Fibroblast of skin of left quadriceps (primary cell): ENCODE data around the gene C2orf74.
A peak's percentile ranks its signal among the peaks of the same experiment; 100 is the strongest.
"Not testable (repeated sequence)": the region's sequence is repeated elsewhere in the genome, so short reads cannot be mapped to it uniquely, and the experiment has no call there.

Experiments used
- DNase-seq, 2 experiments: peaks; one replicate each; pipeline ENCODE4 v3.0.0-alpha.2; 2013; ENCODE audit warnings: low read depth in 2 of 2

The C2orf74 gene

GRCh38 chr2:61161888-61162287 is at the start of gene C2orf74:
Gene C2orf74 (plus strand): TSS chr2:61162188. CDS start chr2:61162515, 327 bp downstream.
- no peak for DNase-seq

GRCh38 chr2:61114147-61114546 is 47.8 kb upstream of the C2orf74 start:
- DNase-seq, result no peak

DNA sequence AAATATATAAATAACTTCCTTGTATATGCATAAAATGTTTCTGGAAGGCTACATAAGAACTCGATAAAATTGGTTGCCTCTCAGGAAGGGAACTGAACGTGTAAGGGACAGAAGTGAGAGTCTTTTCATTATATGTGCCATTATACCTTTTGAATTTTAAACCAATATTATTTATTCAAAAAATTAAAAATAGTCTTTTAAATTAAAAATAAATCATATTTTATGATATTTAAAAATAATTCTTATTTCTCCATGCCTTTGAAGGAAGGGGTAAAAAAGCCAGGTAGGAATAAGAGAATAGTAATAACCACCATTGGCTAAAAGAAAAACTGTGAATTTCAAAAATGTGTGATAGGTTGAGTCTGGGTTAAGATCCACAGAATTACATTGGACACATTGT is 45.7 kb upstream of the C2orf74 start:
- DNase-seq, result no peak

DNA sequence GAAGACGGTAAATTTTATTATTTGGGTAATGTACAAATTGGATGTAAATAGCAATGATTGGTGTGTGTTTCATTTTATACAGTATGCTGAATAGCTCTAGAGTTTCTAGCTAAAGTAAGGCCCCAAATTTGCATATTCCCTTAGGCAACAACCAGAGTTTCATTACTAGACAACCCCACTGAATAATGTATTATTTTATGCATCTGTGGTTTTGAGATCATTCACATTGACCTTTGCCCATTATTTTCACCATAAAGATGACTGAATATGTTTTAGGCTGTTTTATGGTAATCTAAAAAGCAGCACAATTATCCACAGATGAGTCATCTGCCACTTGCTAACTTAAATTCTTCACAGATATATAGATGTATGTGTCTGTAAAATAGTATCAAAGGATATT is 44.5 kb upstream of the C2orf74 start:
- peak; percentile 27 to 32 for DNase-seq

DNA sequence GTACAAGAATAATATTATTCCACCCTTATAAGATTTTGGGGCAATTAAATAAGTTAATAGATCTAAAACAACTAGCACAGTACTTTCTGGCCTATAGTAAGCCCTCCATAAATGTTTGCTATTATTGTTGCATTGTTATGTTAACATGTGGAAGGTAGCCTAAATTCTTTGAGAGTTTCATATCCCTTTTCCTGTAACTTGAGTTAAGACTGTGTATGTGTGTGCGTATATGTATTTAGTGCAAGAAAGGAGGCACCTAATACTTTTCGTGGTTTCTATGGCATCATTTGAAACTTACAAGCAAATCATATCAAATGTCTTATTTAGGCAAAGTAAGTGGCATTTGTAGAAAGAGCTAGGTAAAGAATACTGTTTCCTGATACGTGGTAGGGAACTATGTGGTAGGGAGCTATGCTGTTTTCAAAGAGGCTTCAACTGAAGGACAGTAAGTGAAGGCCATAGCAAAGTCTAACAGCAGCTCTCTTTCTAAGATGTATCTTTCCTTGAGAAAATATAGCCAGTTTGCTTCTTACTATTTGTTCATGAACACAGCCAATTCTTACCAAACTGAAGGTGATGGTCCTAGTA is 36.8 kb upstream of the C2orf74 start:
- DNase-seq, result no peak

GRCh38 chr2:61125798-61126197 is 36.2 kb upstream of the C2orf74 start:
- DNase-seq, result no peak

GRCh38 chr2:61128122-61128521 is 33.9 kb upstream of the C2orf74 start:
- not testable (repeated sequence) for DNase-seq

DNA sequence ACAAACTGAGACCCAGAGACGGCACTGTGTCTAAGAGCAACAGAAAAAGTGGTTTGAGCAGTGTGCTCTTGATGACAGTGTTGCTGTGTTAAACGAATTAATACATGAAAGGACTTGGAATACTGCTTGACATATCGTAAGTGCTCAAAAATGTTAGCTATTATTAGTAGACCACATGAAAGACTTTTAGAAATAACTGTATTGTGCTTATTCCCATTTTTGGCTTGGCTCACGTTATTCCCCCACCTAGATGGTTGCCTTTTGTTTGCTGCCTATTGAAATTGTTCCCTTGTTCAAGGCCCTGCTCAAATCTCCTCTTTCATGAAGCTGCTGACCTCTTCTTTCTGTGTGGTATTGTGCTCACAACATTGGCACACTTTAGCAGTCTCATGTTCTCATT is 27.8 kb upstream of the C2orf74 start:
- DNase-seq, result no peak

DNA sequence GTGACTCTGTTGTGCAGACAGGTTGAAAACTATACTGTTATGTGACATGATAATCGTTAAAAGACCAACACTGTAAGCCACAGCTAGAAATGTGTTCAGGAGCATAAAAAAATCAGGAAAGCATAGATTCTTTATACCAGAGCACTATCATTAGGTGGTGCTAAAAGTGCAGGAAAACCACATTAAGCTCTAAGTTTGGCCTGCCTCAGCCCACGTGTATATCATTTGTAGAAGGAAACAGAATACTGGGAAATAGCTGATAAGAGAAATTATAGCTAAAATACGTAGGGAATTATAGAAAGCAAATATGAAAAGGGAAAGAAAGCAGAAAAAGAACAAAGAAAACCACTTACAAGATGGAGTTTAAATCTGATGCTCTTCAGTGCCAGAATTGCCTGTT is 26.5 kb upstream of the C2orf74 start:
- DNase-seq, result peak in 1 of 2 experiments; percentile 3

DNA sequence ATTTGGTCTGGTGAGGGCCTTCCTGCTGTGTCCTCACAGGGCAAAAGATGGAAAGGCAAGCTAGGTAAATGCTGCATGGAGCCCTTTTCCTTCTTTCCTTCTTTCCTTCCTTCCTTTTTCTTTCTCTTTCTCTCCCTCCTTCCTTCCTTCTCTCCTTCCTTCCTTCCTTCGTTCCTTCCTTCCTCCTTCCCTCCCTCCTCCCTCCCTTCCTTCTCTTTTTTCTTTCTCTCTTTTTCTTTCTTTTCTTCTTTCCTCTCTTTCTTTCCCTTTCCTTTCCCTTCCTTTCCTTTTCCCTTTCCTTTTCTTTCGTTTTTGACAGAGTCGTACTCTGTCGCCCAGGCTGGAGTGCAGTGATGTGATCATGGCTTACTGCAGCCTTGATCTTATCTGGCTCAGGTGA is 23.1 kb upstream of the C2orf74 start:
- no peak for DNase-seq

DNA sequence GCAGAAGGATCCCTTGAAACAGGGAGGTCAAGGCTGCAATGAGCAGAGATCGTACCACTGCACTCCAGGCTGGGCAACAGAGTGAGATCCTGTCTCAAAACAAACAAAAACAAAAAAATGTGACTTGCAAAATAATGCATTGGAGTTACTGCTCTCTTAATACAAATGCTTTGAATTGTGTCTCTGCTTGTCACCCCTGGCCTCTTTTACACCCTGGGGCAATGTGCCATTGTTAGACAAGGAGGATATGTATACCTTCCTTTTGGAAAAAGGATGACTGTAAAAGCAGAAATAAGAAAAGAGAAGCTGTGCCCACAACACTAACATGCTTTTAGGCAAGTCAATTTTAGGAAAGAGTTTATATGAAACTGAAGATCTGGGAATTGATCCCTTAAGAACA is 20.8 kb upstream of the C2orf74 start:
- DNase-seq, result no peak

DNA sequence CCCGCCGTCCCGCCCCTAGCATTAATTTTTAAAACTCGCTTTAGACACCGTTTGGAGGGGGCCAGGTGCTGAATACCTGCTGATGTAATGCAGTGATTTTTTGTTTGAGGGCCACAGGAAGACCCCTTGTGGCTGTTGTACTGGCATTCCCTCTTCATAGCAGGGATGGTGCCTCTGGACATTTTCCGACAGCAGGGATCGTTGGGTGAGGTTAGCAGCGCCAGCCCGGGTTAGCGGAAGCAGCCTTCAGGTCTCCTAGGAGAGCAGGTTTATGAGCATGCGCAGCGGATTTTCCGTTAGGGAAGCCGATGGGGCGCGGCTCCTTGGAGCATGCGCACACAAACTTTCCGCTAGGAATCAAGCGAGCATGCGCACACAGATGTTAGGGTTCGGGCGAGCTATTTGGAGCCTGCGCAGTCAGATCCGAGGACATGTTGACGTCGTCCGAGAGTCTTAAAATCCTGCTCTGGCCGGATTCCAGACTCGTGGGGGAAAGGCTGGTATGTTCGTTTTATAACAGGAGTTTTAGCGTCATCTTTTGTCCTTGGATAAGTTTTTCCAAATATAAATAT is 17.2 kb upstream of the C2orf74 start:
- peak; percentile 95 to 96 for DNase-seq

GRCh38 chr2:61145990-61146389 is 16.0 kb upstream of the C2orf74 start:
- DNase-seq, result no peak

DNA sequence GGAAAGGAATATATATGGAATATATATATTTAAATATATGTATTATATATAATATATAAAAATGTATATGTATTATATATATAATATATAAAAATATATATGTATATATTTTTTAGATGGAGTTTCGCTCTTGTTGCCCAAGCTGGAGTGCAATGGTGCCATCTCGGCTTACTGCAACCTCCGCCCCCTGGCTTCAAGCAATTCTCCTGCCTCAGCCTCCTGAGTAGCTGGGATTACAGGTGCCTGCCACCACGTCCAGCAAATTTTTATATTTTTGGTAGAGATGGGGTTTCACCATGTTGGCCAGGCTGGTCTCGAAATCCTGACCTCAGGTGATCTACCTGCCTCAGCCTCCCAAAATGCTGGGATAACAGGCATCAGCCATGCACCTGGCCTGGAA is 13.9 kb upstream of the C2orf74 start:
- DNase-seq, result not testable (repeated sequence)

GRCh38 chr2:61149074-61149473 is 12.9 kb upstream of the C2orf74 start:
- no peak for DNase-seq

GRCh38 chr2:61151436-61151835 is 10.6 kb upstream of the C2orf74 start:
- DNase-seq, result no peak

- DNase-seq, result no peak
Measured at GRCh38 chr2:61157371-61158003, 4.5 kb upstream of the C2orf74 start.

DNA sequence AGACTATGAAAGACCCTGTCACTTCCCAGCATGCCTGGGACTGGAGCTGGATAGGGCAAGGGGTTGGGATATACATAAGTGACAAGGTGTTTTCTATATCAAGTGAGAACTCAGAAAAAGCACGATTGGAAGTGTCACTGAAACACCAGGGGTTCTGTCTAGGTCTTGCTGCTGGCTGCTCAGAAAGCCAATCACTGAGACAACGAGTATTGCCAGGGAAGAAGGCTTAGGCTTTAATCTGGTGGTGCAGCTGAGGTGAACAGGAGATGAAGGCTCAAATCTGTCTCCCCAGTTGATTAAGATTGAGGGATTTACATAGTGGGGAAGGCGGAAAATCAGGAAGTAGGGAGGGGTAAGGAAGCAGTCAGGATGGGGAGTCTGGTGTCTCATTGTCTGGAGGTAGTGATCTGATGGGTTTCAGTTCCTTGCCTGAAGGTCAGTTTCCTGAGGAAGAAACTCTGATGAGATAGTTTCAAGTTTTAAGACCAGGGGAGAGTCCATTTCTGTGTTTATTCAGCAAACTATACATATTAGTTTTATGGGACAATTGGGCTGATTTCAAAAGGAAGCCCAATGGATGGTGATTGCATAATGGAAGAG is 3.5 kb upstream of the C2orf74 start:
- no peak for DNase-seq

DNA sequence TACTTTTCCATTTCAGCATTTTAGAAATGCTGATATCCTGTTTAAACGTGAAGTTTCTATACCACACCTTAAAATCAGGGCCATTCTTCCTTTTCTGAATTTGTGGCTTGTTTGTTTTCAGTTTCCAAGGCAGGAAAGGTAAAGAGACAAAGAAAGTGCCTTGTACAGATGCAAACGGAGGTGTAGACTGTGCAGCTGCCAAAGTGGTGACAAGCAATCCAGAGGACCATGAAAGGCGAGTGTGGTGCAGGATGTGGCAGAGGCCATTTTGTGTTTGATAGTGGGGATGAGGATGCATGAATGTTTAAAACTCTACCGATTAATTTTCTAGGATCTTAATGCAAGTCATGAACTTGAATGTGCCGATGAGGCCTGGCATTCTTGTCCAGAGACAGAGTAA is 733 bp downstream of the C2orf74 start:
- DNase-seq, result no peak

DNA sequence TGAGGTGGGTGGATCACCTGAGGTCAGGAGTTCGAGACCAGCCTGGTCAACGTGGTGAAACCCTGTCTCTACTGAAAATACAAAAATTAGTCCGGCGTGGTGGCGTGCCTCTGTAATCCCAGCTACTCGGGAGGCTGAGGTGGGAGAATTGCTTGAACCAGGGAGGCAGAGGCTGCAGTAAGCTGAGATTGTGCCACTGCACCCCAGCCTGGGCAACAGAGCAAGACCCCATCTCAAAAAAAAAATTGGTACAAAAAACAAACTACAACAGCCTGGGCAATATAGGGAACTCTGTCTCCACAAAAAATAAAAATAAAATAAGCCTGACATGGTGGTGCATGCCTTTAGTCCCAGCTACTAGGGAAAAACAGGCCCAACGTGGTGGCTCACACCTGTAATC is 3.1 kb downstream of the C2orf74 start:
- DNase-seq, result not testable (repeated sequence)

DNA sequence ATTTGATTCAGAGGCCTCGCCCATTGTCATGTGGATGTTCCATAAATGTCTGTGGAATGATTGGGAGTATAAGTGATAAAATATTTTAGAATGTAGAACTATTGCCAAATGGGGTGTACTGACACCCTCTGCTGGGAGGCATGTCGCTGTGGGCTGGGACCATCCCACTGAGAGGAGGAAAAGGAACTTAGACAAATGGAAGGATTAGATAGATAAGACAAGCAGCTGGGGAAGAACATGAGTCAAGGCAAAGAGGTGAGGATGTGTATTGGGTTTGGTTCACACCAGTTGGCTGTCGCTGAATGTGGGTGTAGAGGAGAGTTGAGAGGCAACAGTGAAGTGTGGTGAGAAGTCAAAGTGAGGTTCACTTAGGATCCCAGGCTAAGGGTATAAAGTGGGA is 4.0 kb downstream of the C2orf74 start:
- DNase-seq, result no peak

DNA sequence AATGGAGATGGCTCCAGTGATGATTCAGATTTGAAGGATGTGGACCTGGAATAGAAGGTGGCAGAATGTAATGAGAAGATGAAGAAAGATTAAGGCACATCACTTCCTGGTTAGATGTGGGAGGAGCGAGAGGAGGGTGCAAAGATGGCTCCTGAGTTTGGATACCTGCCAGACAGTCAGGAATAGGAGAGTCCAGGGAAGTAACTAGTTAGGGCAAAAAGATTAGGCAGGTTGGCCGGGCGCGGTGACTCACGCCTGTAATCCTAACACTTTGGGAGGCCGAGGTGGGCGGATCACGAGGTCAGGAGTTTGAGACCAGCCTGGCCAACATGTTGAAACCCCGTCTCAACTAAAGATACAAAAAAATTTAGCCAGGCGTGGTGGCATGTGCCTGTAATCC is 5.6 kb downstream of the C2orf74 start:
- DNase-seq, result no peak

DNA sequence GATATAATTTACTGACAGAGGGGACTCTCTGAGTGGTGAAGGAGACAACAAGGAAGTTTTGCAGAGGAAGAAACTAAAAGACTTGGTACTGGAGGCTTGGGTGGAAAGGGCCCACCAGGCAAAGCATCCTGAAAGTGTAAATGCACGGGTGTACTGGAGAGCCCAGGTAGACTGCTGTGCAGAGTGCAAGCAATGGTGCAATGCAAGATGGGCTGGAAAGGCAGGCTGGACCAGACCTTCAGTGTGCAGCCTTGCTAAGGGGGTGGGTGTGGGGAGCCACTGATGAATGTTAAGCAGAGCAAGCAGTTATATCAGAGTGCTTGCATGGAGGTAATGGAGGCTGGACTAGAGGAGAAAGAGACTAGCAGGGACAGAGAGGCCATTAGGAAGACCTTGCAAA is 10.7 kb downstream of the C2orf74 start:
- no peak for DNase-seq
